ENCODE measurements around the gene NKX6-2.
"Not testable (repeated sequence)": the region's sequence is repeated elsewhere in the genome, so short reads cannot be mapped to it uniquely, and the experiment has no call there.

The NKX6-2 gene

GRCh38 chr10:132755166-132755711 lies 30.7 kb downstream of the NKX6-2 start:
- DNase-seq (ENCODE audit: low read depth in 2 of 2) = no peak

- DNase-seq (ENCODE audit: low read depth in 2 of 2) = no peak
These were observed 31.9 kb downstream of the NKX6-2 start for GRCh38 chr10:132754071-132754470.

DNA sequence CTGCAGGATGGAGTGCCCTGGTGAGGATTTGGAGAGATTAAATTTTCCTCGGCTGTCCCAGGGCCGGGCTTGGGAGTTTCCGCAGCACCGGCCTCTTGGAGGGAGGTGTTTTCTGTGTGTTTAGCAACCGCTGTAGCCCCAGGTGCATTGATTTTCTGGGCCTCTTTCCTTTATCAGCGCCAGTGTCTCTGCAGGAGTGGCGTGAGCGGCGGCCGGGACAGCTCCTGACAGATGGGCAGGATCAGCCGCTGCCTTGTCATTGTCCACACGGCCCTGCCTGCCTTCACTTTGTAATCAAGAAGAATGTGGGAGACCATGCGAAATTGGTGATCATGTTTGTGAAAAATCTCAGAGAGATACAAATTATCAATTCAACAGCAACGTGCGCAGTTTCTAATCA lies 32.4 kb downstream of the NKX6-2 start:
- no peak for DNase-seq (ENCODE audit: low read depth in 2 of 2)

- no peak for DNase-seq (ENCODE audit: low read depth in 2 of 2)
These were observed 33.0 kb downstream of the NKX6-2 start for GRCh38 chr10:132752961-132753360.

GRCh38 chr10:132752378-132752777 lies 33.6 kb downstream of the NKX6-2 start:
- no peak for DNase-seq (ENCODE audit: low read depth in 2 of 2)

DNA sequence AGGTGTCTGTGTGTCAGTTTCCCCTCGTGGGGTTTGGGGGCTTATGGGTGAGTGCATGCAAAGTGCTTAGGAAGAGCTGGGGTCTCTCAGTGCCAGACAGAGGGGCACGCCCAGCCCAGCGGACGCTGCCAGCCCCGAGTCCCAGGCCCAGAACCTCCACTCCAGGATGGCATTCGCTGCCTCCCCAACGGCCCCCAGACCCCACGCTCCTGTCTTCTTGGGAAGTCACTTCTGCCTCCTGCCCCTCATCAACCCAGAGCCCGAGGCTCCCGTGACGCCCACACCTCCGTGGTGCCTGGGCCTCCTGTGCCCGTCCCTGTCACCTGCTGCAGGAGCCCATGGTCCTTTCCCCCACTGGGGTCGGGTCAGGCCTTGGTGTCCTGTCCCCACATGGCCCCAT lies 35.0 kb downstream of the NKX6-2 start:
- DNase-seq (ENCODE audit: low read depth in 2 of 2) = no peak

- DNase-seq (ENCODE audit: low read depth in 2 of 2) = no peak
These were observed 36.6 kb downstream of the NKX6-2 start for GRCh38 chr10:132749371-132749795.

DNA sequence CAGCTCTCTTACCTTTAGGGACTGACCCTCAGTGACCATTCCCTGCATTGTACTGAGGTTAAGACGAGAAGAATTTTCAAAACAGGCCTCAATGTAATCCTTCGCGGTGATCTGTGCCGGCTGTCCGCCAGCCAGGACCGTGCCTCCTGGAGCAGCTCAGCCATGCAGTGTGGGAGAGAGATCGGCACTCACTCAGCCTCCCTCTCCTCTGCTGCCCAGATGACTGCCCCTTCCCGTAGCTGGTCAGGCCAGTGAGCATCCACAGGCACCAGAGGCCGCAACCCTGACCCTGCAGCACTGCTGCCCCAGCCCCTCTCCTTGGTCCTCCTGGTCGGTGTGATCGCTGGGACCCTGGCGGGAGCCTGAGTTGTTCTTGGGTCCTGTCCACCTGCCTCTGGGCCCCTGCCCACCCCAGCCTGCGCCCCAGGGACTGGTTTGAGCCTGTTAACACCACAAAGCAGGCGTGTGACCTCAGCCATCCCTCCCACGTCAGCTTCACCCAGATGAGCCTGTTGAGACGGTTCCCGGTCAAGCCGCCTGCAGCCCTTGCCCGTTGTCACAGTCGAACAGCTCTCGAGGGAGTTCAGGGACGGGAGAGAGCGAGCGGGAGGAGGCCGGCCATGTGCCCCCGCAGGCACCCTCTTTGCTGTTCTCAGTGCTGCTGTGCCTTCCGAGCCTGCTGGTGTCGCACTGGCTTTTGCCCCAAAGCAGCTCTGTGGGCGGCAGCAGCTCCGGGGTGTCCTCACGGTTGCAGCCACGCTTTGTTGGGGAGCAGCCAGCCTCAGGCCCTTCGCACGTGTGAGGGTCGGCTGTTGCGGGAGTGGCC lies 37.2 kb downstream of the NKX6-2 start:
- DNase-seq (ENCODE audit: low read depth in 2 of 2) = no peak

GRCh38 chr10:132748135-132748534 lies 37.8 kb downstream of the NKX6-2 start:
- no peak for DNase-seq (ENCODE audit: low read depth in 2 of 2)

DNA sequence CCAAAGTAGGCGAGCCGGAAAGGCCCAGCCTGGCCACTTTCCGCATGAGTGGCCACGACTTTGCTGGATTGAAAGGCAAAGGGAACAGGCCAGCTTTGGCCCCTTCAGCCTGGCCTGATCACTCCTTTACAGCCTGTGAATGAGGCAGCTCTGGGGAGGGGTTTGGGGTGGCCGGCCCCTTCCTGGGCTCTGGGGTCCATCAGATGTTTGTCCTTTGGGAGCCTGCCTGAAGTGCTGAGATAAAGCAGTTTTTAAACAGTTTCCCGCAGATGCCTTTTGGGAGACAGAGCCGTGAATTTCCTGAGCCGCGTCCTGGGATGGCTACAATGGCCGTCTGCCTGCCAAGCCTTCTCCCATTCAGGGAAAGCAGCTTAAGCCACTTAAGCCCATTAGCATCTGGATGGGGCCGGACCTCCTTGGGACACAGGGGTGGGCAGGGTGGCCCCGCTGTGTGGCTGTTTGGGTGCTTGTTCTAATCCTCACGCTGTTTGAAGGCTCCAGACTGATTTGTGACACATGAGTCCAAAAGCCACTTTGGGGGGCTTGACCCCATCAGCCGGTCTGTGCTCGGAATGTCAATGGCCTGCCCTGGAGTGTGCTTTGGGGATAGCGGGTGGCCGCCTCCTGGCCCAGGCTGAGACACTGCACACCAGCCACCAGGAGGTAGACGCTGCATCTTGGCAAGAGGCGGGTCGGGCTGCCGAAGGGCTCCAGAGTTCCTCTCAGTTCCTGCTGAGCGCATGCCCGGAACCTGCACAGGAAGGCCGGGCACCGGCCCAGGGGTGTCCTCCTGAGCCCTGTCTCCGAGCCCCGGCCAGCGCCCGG lies 38.9 kb downstream of the NKX6-2 start:
- DNase-seq (ENCODE audit: low read depth in 2 of 2) = no peak

DNA sequence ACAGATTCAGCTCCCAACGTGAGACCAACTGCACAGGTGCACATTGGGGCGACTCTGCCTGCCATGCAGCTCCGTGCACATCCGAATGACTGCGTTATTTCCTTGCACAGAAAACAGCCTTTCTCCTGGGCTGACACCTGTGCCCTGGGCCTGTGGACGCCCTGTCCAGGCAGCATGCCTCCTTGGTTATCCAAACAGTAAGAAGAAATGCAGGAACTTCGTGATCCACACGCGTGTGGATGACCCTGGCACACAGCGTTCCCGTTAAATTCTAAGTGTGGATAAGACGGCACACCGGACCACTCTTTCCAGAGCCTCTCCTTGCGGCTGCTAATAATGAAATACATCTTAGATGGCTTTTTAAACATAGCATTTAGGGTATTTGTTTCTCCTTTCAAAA lies 39.6 kb downstream of the NKX6-2 start:
- no peak for DNase-seq (ENCODE audit: low read depth in 2 of 2)

DNA sequence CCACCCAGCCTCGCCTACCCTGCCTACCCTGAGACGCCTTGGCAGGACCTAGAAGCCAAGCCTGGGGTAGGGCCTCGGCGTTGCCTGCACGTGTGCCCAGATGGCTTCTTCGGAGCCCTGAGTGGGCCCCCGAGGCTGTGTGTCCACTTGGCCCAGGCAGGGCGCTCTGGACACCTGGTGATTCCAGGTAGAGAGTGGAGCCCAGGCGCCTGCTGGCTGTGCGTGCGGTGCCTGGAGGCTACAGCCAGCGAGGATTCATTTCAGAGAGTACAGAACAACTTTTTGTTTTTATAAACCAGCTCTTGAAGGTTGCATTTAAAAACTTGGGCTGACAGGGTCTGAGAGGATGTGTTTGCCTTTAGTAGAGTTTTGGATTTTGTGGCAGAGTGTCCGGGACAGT lies 40.0 kb downstream of the NKX6-2 start:
- DNase-seq (ENCODE audit: low read depth in 2 of 2) = no peak

DNA sequence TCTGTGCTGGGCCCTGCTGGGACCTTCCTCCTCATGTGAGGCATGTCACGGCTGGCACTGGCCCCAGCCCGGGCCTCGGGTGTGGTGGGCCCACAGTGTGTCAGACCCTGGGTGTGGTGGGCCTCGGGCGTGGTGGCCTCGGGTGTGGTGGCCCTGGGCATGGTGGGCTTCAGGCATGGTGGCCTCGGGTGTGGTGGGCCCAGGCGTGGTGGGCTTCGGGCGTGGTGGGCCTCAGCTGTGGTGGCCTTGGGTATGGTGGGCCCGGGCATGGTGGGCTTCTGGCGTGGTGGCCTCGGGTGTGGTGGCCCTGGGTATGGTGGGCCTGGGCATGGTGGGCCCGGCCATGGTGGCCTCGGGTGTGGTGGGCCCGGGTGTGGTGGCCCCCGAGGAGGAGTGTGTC lies 40.4 kb downstream of the NKX6-2 start:
- no peak for DNase-seq (ENCODE audit: low read depth in 2 of 2)

DNA sequence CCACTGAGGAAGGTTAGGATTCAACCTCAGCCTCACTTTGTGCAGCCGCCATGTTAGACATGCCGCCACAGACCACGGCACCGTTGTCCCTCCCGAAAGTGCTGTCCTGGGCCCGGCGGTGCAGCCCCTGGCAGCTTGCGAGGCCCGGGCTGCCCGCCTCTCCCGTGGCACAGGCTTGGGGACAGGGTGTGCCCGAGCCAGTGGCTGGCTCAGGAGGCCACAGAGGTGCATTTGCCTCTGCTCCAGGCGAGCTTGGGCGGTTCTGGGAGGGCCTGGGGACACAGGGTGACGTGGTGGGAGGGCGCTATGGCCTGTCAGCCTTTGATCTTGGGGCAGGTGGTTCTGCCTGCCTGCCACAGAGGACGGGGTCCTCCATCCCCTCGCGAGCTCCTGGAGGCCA lies 41.1 kb downstream of the NKX6-2 start:
- DNase-seq (ENCODE audit: low read depth in 2 of 2) = no peak

DNA sequence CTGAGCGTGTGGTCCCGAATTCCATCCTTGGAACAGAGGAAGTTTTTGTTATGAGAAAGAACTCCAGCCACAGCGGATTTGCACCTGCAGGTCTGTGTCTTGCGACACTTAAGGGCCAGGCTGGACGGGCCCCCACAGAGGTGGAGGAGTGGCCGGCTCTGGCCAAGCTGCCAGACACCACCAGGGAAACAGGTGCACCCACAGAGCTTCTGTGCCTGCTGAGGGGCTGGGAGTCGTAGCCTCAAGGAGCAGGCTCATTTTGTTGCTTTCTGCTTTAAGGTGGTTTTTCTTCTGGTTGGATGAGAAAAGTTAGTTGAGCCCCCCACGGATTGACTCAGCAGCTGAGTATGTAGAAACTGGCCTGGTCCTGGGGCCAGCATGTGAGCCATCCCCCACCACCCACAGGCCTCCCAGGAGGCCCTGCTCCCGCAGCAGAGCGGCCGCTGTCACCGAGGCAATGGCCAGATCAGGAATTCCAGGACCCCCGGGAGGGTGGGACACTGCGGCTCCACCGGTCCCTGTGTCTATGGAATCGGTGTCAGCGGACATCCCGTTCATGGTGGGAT lies 41.9 kb downstream of the NKX6-2 start:
- no peak for DNase-seq (ENCODE audit: low read depth in 2 of 2)

DNA sequence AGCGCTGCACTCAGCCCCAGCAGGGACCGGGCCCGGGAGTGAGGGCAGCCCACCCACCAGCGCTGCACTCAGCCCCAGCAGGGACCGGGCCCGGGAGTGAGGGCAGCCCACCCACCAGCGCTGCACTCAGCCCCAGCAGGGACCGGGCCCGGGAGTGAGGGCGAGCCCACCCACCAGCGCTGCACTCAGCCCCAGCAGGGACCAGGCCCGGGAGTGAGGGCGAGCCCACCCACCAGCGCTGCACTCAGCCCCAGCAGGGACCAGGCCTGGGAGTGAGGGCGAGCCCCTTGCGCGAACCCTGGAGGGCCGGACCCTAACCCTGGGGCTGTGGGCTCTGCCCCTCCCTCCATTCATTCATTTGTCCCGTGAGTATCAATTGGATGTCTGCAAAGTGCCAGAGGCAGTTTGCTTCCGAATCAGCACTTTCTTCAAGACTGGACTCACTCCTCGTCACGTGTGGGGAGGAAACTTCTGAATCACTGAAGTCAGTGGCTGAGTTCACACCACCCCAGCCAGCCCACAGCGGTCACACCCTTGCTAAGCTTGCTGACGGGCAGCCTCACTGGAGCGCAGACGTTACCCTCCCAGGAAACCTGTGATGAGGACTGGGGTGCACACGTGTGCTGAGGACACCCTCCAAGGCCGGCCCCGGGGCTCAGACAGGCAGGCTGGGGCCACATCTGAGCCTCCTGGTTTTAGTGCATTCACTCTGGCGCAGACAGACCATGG lies 42.6 kb downstream of the NKX6-2 start:
- DNase-seq (ENCODE audit: low read depth in 2 of 2) = not testable (repeated sequence)

DNA sequence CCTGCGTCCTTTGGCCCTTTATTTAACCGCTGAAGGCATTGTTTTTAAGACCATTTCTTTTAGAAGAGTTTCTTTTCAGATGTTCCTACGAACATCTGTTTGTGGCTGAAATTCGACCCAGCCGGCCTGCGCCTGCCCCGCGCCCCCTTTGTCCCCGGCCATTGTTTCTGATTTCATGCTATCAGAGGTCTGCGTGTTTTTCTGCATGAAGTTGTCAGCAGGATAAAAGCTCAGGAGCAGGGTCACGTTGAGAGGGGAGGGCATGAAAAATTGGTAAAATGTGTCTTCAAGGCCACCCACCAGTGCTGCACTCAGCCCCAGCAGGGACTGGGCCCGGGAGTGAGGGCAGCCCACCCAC lies 43.1 kb downstream of the NKX6-2 start:
- no peak for DNase-seq (ENCODE audit: low read depth in 2 of 2)

DNA sequence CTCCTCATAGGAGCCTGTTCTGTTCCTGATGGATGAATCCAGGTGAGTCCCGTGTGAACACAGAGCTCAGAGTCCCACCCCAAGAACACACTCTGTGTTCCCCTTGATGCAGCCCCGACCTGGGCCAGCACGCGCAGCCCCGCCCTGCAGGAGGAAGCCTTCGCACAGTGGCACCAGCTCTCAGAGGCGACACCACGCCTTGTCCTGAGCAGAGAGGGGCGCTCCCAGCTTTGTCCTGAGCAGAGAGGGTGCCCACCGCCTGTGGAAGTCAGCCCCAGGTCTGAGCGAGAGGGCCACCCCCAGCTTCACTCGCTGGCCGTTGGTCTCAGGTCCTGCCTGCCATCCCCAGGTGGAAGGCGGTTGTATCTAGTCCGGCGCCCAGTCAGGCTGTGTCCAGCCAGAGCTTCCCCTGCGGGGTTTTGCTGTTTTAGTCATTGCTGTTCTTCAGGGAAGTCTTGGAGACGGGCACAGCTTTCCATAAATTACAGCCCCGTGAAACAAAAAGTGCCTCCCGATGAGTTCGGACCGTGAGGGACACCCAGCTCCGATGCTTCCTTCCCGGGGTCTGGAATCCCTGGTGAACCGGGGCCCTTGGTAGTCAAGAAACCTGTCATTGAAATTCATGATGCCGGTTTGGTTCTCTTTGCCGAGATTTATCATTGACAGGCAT lies 43.6 kb downstream of the NKX6-2 start:
- DNase-seq (ENCODE audit: low read depth in 2 of 2) = no peak

GRCh38 chr10:132740588-132740987 lies 45.4 kb downstream of the NKX6-2 start:
- DNase-seq (ENCODE audit: low read depth in 2 of 2) = no peak

DNA sequence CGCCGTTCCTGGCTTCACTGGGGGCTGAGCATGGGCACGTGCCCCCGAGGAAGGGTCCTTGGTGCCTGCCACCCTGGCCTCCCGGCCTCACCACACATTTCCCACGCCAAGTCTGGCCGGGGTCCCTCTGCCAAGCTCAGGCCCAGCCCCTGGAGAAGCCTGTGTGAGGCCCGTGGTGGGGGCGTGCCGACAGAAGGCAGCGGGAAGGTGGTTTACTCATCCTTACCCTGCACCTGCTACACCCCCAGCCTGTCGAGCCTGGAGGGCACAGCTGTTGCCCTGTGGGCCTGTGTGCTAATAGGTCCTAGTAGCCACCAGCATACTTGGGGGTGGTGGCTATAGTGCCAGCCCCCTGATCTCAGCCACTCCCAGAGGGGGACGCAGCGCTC lies 46.7 kb downstream of the NKX6-2 start:
- no peak for DNase-seq (ENCODE audit: low read depth in 2 of 2)

Data from activated CD8-positive, alpha-beta memory T cell treated with anti-CD3 and anti-CD28 coated beads for 4 hours (primary cell).